Bladder microvascular endothelial cell (primary cell): Measurements from ENCODE around the gene RAP1GAP. TPM values are rescaled to one million over a fixed set of nuclear protein-coding genes. Genes with fewer than 3 reads are reported as not detected.

Experiments used
- total RNA-seq: library from RNA; depleted of rRNA; stranded (reverse); fragments of >200 nt; gene quantifications from 2 replicates; pipeline ENCODE4 v1.2.3, GENCODE V29; 2014

The RAP1GAP gene
- under 0.01 and 0.31 TPM in 2 replicates for total RNA-seq

GRCh38 chr1:21669258-21670058, at the start of gene RAP1GAP:
RAP1GAP (minus strand) TSS chr1:21669357; CDS start chr1:21620032, 49,325 bp downstream.

Other genes starting within 250 kb of the RAP1GAP start
- 1.6 and 4.4 TPM in 2 replicates for gene NBPF3, start 229.2 kb downstream of the RAP1GAP start, total RNA-seq
- 0.31 and 0.32 TPM in 2 replicates for gene ALPL, start 159.9 kb downstream of the RAP1GAP start, total RNA-seq
- 42.4 and 114 TPM in 2 replicates for gene USP48, start 113.8 kb upstream of the RAP1GAP start, total RNA-seq
- gene LDLRAD2, start 142.9 kb upstream of the RAP1GAP start, total RNA-seq, result under 0.01 and 0.06 TPM in 2 replicates